ENCODE data around the gene SPPL3.

Gene SPPL3

GRCh38 chr12:120725151-120725658, 179.0 kb downstream of the SPPL3 start:
- no peak for DNase-seq (ENCODE audit: low spot score)

DNA sequence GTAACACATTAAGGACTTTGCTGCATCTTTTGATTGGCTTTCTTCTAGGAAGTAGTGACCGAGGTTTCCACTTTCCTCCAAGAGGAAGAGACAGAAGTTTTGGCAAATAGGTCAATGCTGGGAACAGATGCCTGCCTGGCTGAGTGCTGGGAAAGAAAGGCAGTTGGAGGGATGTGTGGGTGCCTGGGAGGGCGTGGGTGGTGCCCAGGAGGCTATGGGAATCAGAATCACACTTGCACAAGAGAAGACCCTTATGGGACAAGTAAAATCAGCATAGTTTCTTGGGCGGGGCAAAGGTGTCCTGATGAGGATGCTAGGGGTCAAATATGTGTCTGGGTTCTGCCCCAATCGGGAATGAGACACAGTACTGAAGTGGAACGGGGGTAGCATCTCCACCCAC, 179.4 kb downstream of the SPPL3 start:
- DNase-seq (ENCODE audit: low spot score) = no peak

DNA sequence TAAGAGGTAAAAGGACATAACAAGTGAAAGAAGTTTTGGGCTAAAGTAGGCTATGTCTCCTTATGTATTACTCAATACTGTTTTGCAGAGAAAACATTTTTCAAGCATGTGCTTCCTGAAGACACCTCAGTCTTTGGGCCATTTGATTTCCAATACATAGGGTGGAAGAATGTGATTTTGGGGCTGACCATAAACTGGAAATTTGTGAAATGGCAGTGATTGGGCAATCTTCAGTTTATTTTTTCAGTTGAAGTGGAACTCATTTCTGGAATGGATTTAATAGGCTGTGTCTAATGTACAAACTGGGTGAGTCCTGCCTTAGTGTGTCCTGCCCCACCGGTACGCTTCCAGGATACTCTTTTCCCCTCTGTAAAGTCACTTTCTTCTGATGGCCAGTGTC, 181.4 kb downstream of the SPPL3 start:
- no peak for DNase-seq (ENCODE audit: low spot score)

DNA sequence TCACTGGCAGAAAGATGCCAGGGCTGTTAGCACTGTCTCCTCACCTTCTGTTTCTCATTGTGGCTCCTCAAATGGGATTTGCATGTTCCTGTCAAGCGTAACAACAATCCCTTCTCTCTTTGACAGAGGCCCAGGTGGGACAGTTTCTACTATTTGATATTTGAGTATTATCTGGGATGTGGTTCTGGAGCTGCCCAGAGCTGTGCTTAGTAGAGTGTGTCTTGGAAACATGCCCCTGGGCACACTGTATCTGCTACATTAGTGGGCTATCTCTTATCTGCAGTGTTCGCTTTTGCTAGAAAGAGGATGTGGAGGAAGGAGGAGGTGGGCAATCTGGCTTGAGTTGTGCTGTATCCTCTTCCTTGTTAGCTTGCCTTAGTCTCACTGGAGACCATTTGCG, 182.3 kb downstream of the SPPL3 start:
- no peak for DNase-seq (ENCODE audit: low spot score)

- DNase-seq (ENCODE audit: low spot score) = no peak
Observed at GRCh38 chr12:120720987-120721801, 183.0 kb downstream of the SPPL3 start.

GRCh38 chr12:120720234-120720986, 183.7 kb downstream of the SPPL3 start:
- peak; percentile 40 for DNase-seq (ENCODE audit: low spot score)

GRCh38 chr12:120719496-120720233, 184.5 kb downstream of the SPPL3 start:
- DNase-seq (ENCODE audit: low spot score) = no peak

GRCh38 chr12:120719072-120719471, 185.1 kb downstream of the SPPL3 start:
- DNase-seq (ENCODE audit: low spot score) = no peak

- DNase-seq (ENCODE audit: low spot score) = no peak
Observed at GRCh38 chr12:120718055-120718454, 186.1 kb downstream of the SPPL3 start.

GRCh38 chr12:120713861-120714482, 190.2 kb downstream of the SPPL3 start:
- peak; percentile 87 for DNase-seq (ENCODE audit: low spot score)

- no peak for DNase-seq (ENCODE audit: low spot score)
Observed at GRCh38 chr12:120712610-120713009, 191.5 kb downstream of the SPPL3 start.
